Keratinocyte (primary cell): ENCODE measurements around the gene NLGN1.

Source experiments
- EZH2 ChIP-seq: IDR thresholded peaks from one replicate; pipeline ENCODE4 v1.6.1; 2012; ENCODE audit warnings: inconsistent platforms, mild to moderate bottlenecking, low read length, moderate library complexity
- TF ChIP-seq, protein P1 (sequence below), 3 experiments: IDR thresholded peaks in 1 of 3; conservative IDR thresholded peaks in 1 of 3; optimal IDR thresholded peaks in 1 of 3; 2 replicates in 2 of 3; 3 replicates in 1 of 3; pipeline versions ENCODE3 to v1.5.1; 2011; ENCODE audit warnings: low read length in 3 of 3, mild to moderate bottlenecking in 3 of 3, moderate library complexity in 2 of 3, control low read depth in 1 of 3, inconsistent platforms in 1 of 3; ENCODE audit not compliant: insufficient read depth in 2 of 3; ENCODE audit errors: extremely low read depth in 1 of 3

DNA sequence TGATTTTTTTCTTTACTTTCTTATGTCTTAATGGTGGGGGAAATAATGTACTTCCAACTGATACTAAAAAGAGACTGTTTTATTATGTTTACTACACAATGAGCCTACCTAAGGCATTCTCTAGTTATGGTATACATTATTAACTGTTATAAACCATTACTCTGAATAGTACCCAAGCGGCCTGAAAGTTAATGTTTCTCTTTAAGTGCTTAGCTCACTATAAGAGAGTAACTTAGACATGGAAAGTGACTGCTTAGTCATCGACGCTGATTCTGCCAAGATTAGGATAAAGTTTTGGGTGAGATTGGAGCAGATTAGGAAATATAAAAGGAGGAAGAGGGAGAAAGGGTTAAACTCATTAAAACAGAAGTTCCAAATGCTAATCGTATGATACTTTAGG lies 365.0 kb downstream of the NLGN1 start:
- TF ChIP-seq, protein P1, sequence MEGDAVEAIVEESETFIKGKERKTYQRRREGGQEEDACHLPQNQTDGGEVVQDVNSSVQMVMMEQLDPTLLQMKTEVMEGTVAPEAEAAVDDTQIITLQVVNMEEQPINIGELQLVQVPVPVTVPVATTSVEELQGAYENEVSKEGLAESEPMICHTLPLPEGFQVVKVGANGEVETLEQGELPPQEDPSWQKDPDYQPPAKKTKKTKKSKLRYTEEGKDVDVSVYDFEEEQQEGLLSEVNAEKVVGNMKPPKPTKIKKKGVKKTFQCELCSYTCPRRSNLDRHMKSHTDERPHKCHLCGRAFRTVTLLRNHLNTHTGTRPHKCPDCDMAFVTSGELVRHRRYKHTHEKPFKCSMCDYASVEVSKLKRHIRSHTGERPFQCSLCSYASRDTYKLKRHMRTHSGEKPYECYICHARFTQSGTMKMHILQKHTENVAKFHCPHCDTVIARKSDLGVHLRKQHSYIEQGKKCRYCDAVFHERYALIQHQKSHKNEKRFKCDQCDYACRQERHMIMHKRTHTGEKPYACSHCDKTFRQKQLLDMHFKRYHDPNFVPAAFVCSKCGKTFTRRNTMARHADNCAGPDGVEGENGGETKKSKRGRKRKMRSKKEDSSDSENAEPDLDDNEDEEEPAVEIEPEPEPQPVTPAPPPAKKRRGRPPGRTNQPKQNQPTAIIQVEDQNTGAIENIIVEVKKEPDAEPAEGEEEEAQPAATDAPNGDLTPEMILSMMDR (optimal IDR thresholded peaks at IDR 0.05 in 1 of 3, IDR thresholded peaks at IDR 0.05 in 1 of 3, conservative IDR thresholded peaks at IDR 0.05 in 1 of 3; ENCODE audit: extremely low read depth in 1 of 3, insufficient read depth in 2 of 3, low read length in 3 of 3): no peak
- no peak for TF ChIP-seq EZH2
